IPS-NIHi7 (cell line): Measurements from ENCODE around the gene LMAN2L.

Source experiments
- DNase-seq: peaks from one replicate; pipeline ENCODE4 v3.0.0; 2012; ENCODE audit warnings: mixed read lengths; ENCODE audit errors: extremely low spot score

LMAN2L gene

GRCh38 chr2:96739633-96740428 is at the start of gene LMAN2L:
Gene LMAN2L, minus strand, starts transcription at chr2:96740064. Its CDS starts 24 bp downstream, at chr2:96740040.
- peak; percentile 99 for DNase-seq

- DNase-seq, result no peak
These were observed 49.4 kb upstream of the LMAN2L start for GRCh38 chr2:96789245-96789617.

GRCh38 chr2:96788442-96789244 is 48.8 kb upstream of the LMAN2L start:
- no peak for DNase-seq

- no peak for DNase-seq
These were observed 47.5 kb upstream of the LMAN2L start for GRCh38 chr2:96787411-96787810.

GRCh38 chr2:96783388-96783787 is 43.5 kb upstream of the LMAN2L start:
- DNase-seq, result no peak

GRCh38 chr2:96775160-96775559 is 35.3 kb upstream of the LMAN2L start:
- DNase-seq, result no peak

GRCh38 chr2:96773922-96774321 is 34.1 kb upstream of the LMAN2L start:
- DNase-seq, result no peak

- no peak for DNase-seq
These were observed 33.2 kb upstream of the LMAN2L start for GRCh38 chr2:96772903-96773671.

- no peak for DNase-seq
These were observed 32.1 kb upstream of the LMAN2L start for GRCh38 chr2:96771796-96772618.

GRCh38 chr2:96770442-96771202 is 30.8 kb upstream of the LMAN2L start:
- no peak for DNase-seq

- no peak for DNase-seq
These were observed 29.9 kb upstream of the LMAN2L start for GRCh38 chr2:96769814-96770213.

- no peak for DNase-seq
These were observed 28.3 kb upstream of the LMAN2L start for GRCh38 chr2:96768083-96768561.

- DNase-seq, result no peak
These were observed 27.4 kb upstream of the LMAN2L start for GRCh38 chr2:96767135-96767871.

- no peak for DNase-seq
These were observed 24.4 kb upstream of the LMAN2L start for GRCh38 chr2:96764253-96764637.

- peak; percentile 79 for DNase-seq
These were observed 23.8 kb upstream of the LMAN2L start for GRCh38 chr2:96763511-96764252.

- peak; percentile 54 for DNase-seq
These were observed 22.9 kb upstream of the LMAN2L start for GRCh38 chr2:96762529-96763311.

GRCh38 chr2:96760986-96761832 is 21.3 kb upstream of the LMAN2L start:
- no peak for DNase-seq
